HEK293 (cell line): Measurements from ENCODE around the gene NAGLU.

Experiments
- CTCF ChIA-PET: fragments of 350-600 bp; formaldehyde crosslinking; extraction: SDS; loops from one replicate; lab custom pipeline; 2021; ENCODE audit warnings: antibody characterized with exemption; lab: Yijun Ruan, JAX
- POLR2A ChIA-PET: fragments of 300-600 bp; formaldehyde crosslinking; extraction: SDS; loops from one replicate; lab custom pipeline; 2020; ENCODE audit warnings: antibody characterized with exemption, inconsistent platforms; lab: Yijun Ruan, JAX
- H3K27ac ChIP-seq: fragments of 200-500 bp; sonication (Bioruptor generic); 2 replicates; pipeline ENCODE4 v1.5.1; 2014; ENCODE audit warnings: low read depth, low read length, control low read depth, inconsistent platforms; ENCODE audit errors: extremely low read depth
- H3K36me3 ChIP-seq, 2 experiments: fragments of 200-500 bp in 1 of 2; sonication (Bioruptor generic) in 1 of 2; 1 replicate in 1 of 2; 2 replicates in 1 of 2; pipeline ENCODE4 v1.5.1; 2014 to 2017; ENCODE audit warnings: inconsistent platforms in 2 of 2, low read length in 2 of 2; ENCODE audit not compliant: control insufficient read depth in 2 of 2, insufficient read depth in 1 of 2
- H3K4me1 ChIP-seq: fragments of 200-500 bp; sonication (Bioruptor generic); 2 replicates; pipeline ENCODE4 v1.5.1; 2014; ENCODE audit warnings: mild to moderate bottlenecking, low read length, inconsistent platforms; ENCODE audit not compliant: control insufficient read depth, insufficient read depth
- H3K4me3 ChIP-seq: 2 replicates; pipeline ENCODE4 v1.5.1; 2011; ENCODE audit warnings: low read depth, mild to moderate bottlenecking, control low read depth, low read length, moderate library complexity
- H3K9me3 ChIP-seq: fragments of 200-500 bp; sonication (Bioruptor generic); 2 replicates; pipeline ENCODE4 v1.5.1; 2014; ENCODE audit warnings: low read depth, low read length, inconsistent platforms; ENCODE audit not compliant: control insufficient read depth, insufficient read depth
- EGR2 ChIP-seq: fragments of 450-650 bp; formaldehyde crosslinking; IDR thresholded peaks from 2 replicates; pipeline ENCODE4 v1.5.1; 2016; ENCODE audit warnings: low read depth, missing biosample characterization, missing genetic modification characterization
- GLIS2 ChIP-seq: fragments of 450-650 bp; formaldehyde crosslinking; IDR thresholded peaks from 2 replicates; pipeline ENCODE4 v1.5.1; 2016; ENCODE audit warnings: missing biosample characterization, missing genetic modification characterization
- OSR2 ChIP-seq: fragments of 450-650 bp; formaldehyde crosslinking; IDR thresholded peaks from 2 replicates; pipeline ENCODE4 v1.5.1; 2016; ENCODE audit warnings: missing biosample characterization, missing genetic modification characterization
- SP2 ChIP-seq: fragments of 450-650 bp; formaldehyde crosslinking; IDR thresholded peaks from 2 replicates; pipeline ENCODE4 v1.5.1; 2016; ENCODE audit warnings: missing biosample characterization, missing genetic modification characterization
- ZBTB7A ChIP-seq: fragments of 450-650 bp; formaldehyde crosslinking; IDR thresholded peaks from 2 replicates; pipeline ENCODE4 v1.5.1; 2016; ENCODE audit warnings: low read depth, missing biosample characterization, missing genetic modification characterization
- ZFHX2 ChIP-seq: fragments of 450-650 bp; formaldehyde crosslinking; conservative IDR thresholded peaks from 2 replicates; pipeline ENCODE4 v1.5.1; 2016; ENCODE audit warnings: missing biosample characterization, missing genetic modification characterization
- ZIC2 ChIP-seq: fragments of 450-650 bp; formaldehyde crosslinking; IDR thresholded peaks from 2 replicates; pipeline ENCODE4 v1.5.1; 2016; ENCODE audit warnings: missing biosample characterization, missing genetic modification characterization
- ZNF2 ChIP-seq: fragments of 450-650 bp; formaldehyde crosslinking; IDR thresholded peaks from 2 replicates; pipeline ENCODE4 v1.5.1; 2016; ENCODE audit warnings: missing biosample characterization, missing genetic modification characterization
- ZNF324 ChIP-seq: fragments of 450-650 bp; formaldehyde crosslinking; IDR thresholded peaks from 2 replicates; pipeline ENCODE4 v1.5.1; 2016; ENCODE audit warnings: missing biosample characterization, missing genetic modification characterization
- ZNF335 ChIP-seq: fragments of 450-650 bp; formaldehyde crosslinking; conservative IDR thresholded peaks from 2 replicates; pipeline ENCODE4 v1.5.1; 2016; ENCODE audit warnings: missing biosample characterization, missing genetic modification characterization
- ZNF514 ChIP-seq: fragments of 450-650 bp; formaldehyde crosslinking; IDR thresholded peaks from 2 replicates; pipeline ENCODE4 v1.5.1; 2016; ENCODE audit warnings: missing biosample characterization, missing genetic modification characterization
- TF ChIP-seq, protein P1 (sequence below): fragments of 450-650 bp; formaldehyde crosslinking; conservative IDR thresholded peaks from 2 replicates; pipeline ENCODE4 v1.5.1; 2016; ENCODE audit warnings: low read depth, missing biosample characterization, missing genetic modification characterization
- TF ChIP-seq, protein P2 (sequence below): fragments of 450-650 bp; formaldehyde crosslinking; IDR thresholded peaks from 2 replicates; pipeline ENCODE4 v1.5.1; 2016; ENCODE audit warnings: missing biosample characterization, missing genetic modification characterization
- TF ChIP-seq, protein P3 (sequence below): fragments of 450-650 bp; formaldehyde crosslinking; IDR thresholded peaks from 2 replicates; pipeline ENCODE4 v1.5.1; 2016; ENCODE audit warnings: missing biosample characterization, missing genetic modification characterization
- TF ChIP-seq, protein P4 (sequence below): fragments of 450-650 bp; formaldehyde crosslinking; IDR thresholded peaks from 2 replicates; pipeline ENCODE4 v1.5.1; 2016; ENCODE audit warnings: missing biosample characterization, missing genetic modification characterization
- TF ChIP-seq, protein P5 (sequence below): fragments of 450-650 bp; formaldehyde crosslinking; IDR thresholded peaks from 2 replicates; pipeline ENCODE4 v1.5.1; 2016; ENCODE audit warnings: missing biosample characterization, missing genetic modification characterization, borderline replicate concordance
- TF ChIP-seq, protein P6 (sequence below): fragments of 450-650 bp; formaldehyde crosslinking; optimal IDR thresholded peaks from 2 replicates; pipeline ENCODE3; 2016; ENCODE audit warnings: missing biosample characterization, mild to moderate bottlenecking, missing genetic modification characterization

The NAGLU gene

DNA sequence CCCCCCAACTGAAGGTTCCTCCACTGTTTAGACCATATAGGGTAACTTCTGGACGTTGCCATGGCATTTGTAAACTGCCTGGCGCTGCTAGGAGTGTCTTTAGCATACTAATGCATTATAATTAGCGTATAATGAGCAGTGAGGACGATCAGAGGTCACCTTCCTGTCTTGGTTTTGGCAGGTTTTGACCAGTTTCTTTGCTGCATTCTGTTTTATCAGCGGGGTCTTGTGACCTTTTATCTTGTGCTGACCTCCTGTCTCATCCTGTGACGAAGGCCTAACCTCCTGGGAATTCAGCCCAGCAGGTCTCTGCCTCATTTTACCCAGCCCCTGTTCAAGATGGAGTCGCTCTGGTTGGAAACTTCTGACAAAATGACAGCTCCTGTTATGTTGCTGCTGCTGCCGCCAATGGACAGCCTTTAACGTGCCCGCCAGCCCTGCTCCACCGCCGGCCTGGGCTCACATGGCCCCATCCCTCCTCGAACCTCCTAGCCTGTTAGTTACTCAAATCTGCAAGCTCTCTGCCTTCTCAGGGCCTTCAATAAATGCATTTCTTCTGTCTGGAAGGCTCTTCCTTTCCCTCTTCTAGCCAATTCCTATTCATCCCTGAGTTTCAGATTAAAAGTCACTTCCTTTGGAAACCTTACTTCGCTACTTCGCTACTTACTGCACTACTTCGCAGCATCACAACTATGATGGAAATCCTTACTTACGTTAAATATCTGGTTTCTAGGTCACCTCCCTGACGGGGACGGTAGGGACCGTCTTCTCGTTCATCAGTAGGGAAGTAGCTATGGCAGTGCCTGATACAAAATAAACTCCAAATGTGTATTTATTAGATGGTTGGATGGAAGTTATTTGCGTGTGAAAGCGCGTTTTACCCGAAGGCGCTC lies 640 bp upstream of the NAGLU start (continued):
- TF ChIP-seq, protein P1, sequence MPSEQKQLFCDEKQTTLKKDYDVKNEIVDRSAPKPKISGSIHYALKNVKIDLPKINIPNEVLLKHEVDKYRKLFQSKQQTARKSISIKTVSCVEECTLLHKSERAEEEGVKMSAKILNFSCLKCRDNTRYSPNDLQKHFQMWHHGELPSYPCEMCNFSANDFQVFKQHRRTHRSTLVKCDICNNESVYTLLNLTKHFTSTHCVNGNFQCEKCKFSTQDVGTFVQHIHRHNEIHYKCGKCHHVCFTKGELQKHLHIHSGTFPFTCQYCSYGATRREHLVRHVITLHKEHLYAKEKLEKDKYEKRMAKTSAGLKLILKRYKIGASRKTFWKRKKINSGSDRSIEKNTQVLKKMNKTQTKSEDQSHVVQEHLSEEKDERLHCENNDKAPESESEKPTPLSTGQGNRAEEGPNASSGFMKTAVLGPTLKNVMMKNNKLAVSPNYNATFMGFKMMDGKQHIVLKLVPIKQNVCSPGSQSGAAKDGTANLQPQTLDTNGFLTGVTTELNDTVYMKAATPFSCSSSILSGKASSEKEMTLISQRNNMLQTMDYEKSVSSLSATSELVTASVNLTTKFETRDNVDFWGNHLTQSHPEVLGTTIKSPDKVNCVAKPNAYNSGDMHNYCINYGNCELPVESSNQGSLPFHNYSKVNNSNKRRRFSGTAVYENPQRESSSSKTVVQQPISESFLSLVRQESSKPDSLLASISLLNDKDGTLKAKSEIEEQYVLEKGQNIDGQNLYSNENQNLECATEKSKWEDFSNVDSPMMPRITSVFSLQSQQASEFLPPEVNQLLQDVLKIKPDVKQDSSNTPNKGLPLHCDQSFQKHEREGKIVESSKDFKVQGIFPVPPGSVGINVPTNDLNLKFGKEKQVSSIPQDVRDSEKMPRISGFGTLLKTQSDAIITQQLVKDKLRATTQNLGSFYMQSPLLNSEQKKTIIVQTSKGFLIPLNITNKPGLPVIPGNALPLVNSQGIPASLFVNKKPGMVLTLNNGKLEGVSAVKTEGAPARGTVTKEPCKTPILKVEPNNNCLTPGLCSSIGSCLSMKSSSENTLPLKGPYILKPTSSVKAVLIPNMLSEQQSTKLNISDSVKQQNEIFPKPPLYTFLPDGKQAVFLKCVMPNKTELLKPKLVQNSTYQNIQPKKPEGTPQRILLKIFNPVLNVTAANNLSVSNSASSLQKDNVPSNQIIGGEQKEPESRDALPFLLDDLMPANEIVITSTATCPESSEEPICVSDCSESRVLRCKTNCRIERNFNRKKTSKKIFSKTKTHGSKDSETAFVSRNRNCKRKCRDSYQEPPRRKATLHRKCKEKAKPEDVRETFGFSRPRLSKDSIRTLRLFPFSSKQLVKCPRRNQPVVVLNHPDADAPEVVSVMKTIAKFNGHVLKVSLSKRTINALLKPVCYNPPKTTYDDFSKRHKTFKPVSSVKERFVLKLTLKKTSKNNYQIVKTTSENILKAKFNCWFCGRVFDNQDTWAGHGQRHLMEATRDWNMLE (tag by site-specific recombination), result 0 out of 2 replicates have a peak, but pooled peaks have one; percentile 29
- TF ChIP-seq OSR2 (tag by site-specific recombination), result no peak
- TF ChIP-seq, protein P2, sequence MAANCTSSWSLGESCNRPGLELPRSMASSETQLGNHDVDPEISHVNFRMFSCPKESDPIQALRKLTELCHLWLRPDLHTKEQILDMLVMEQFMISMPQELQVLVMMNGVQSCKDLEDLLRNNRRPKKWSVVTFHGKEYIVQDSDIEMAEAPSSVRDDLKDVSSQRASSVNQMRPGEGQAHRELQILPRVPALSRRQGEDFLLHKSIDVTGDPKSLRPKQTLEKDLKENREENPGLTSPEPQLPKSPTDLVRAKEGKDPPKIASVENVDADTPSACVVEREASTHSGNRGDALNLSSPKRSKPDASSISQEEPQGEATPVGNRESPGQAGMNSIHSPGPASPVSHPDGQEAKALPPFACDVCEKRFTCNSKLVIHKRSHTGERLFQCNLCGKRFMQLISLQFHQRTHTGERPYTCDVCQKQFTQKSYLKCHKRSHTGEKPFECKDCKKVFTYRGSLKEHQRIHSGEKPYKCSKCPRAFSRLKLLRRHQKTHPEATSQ, result no peak
- peak; percentile 99 for TF ChIP-seq ZNF335 (tag by site-specific recombination)
- no peak for TF ChIP-seq SP2
- TF ChIP-seq ZFHX2 (tag by site-specific recombination), result no peak
- peak; percentile 81; the same call in 1 of the 2 replicates for TF ChIP-seq ZNF2 (tag by site-specific recombination)
- TF ChIP-seq GLIS2 (tag by site-specific recombination), result no peak
- TF ChIP-seq, protein P3, sequence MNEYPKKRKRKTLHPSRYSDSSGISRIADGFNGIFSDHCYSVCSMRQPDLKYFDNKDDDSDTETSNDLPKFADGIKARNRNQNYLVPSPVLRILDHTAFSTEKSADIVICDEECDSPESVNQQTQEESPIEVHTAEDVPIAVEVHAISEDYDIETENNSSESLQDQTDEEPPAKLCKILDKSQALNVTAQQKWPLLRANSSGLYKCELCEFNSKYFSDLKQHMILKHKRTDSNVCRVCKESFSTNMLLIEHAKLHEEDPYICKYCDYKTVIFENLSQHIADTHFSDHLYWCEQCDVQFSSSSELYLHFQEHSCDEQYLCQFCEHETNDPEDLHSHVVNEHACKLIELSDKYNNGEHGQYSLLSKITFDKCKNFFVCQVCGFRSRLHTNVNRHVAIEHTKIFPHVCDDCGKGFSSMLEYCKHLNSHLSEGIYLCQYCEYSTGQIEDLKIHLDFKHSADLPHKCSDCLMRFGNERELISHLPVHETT (tag by site-specific recombination), result peak; percentile 77; the same call in 1 of the 2 replicates
- peak; percentile 78 for TF ChIP-seq ZBTB7A (tag by site-specific recombination)

DNA sequence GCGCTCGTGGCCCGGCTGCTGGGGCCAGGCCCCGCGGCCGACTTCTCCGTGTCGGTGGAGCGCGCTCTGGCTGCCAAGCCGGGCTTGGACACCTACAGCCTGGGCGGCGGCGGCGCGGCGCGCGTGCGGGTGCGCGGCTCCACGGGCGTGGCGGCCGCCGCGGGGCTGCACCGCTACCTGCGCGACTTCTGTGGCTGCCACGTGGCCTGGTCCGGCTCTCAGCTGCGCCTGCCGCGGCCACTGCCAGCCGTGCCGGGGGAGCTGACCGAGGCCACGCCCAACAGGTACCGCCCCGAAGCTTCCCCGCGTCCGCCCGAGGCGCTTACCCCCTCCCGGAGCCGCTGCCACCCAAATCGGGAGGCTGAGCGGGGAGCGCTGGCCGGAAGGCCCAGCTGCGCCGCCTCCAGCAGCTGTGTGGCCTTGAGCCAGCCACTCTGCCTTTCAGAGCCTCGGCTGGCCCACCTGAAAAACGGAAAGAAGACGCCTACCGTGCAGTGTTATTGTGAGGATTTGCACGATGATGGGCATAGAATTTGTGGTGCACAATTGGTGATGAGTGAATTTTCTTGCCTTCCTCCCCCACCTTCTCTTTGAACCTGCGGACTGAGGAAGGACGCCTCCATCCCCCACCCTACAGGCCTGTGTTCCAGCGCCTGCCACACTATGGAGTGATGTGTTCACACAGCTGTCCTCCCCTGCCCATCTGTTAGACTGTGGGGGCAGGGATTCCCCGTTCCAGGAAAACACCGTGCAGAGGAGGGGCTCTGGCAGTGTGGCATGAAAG lies 523 bp downstream of the NAGLU start:
- peaks cover 10% of the 10 kb centered on the region for H3K4me1 ChIP-seq
- H3K9me3 ChIP-seq, result no peaks in the 10 kb centered on the region
- ChIA-PET CTCF (interaction anchor here (0.7 to 4.1 kb wide), 7 partner anchors 9 to 417 kb away, joined by 3 to 19 read pairs (median 5); partner anchors contain the start of gene PSMC3IP), POLR2A (interaction anchor here (0.9 to 2.7 kb wide), 15 partner anchors 8 to 519 kb away, joined by 3 to 23 read pairs (median 5); partner anchors contain the start of genes CAVIN1, DNAJC7, PLEKHH3 and PSMC3IP)
- peaks cover 12 to 30% of the 10 kb centered on the region in 2 experiments; a peak in 2 of 3 replicates for H3K36me3 ChIP-seq
- H3K27ac ChIP-seq, result peak overlapping the region; percentile 98
- H3K4me3 ChIP-seq, result peak overlapping the region; percentile 44
- TF ChIP-seq, protein P4, sequence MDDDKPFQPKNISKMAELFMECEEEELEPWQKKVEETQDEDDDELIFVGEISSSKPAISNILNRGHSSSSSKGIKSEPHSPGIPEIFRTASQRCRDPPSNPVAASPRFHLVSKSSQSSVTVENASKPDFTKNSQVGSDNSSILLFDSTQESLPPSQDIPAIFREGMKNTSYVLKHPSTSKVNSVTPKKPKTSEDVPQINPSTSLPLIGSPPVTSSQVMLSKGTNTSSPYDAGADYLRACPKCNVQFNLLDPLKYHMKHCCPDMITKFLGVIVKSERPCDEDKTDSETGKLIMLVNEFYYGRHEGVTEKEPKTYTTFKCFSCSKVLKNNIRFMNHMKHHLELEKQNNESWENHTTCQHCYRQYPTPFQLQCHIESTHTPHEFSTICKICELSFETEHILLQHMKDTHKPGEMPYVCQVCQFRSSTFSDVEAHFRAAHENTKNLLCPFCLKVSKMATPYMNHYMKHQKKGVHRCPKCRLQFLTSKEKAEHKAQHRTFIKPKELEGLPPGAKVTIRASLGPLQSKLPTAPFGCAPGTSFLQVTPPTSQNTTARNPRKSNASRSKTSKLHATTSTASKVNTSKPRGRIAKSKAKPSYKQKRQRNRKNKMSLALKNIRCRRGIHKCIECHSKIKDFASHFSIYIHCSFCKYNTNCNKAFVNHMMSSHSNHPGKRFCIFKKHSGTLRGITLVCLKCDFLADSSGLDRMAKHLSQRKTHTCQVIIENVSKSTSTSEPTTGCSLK (tag by site-specific recombination), result no peak
- TF ChIP-seq ZIC2 (peak; percentile 67), EGR2 (tag by site-specific recombination) (peak; percentile 60; the same call in 1 of the 2 replicates), ZNF324 (tag by site-specific recombination) (peak; percentile 76; the same call in 1 of the 2 replicates), ZNF514 (tag by site-specific recombination) (no peak)
- TF ChIP-seq, protein P5, sequence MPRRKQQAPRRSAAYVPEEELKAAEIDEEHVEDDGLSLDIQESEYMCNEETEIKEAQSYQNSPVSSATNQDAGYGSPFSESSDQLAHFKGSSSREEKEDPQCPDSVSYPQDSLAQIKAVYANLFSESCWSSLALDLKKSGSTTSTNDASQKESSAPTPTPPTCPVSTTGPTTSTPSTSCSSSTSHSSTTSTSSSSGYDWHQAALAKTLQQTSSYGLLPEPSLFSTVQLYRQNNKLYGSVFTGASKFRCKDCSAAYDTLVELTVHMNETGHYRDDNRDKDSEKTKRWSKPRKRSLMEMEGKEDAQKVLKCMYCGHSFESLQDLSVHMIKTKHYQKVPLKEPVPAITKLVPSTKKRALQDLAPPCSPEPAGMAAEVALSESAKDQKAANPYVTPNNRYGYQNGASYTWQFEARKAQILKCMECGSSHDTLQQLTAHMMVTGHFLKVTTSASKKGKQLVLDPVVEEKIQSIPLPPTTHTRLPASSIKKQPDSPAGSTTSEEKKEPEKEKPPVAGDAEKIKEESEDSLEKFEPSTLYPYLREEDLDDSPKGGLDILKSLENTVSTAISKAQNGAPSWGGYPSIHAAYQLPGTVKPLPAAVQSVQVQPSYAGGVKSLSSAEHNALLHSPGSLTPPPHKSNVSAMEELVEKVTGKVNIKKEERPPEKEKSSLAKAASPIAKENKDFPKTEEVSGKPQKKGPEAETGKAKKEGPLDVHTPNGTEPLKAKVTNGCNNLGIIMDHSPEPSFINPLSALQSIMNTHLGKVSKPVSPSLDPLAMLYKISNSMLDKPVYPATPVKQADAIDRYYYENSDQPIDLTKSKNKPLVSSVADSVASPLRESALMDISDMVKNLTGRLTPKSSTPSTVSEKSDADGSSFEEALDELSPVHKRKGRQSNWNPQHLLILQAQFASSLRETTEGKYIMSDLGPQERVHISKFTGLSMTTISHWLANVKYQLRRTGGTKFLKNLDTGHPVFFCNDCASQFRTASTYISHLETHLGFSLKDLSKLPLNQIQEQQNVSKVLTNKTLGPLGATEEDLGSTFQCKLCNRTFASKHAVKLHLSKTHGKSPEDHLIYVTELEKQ (tag by site-specific recombination), result no peak
- TF ChIP-seq, protein P6, sequence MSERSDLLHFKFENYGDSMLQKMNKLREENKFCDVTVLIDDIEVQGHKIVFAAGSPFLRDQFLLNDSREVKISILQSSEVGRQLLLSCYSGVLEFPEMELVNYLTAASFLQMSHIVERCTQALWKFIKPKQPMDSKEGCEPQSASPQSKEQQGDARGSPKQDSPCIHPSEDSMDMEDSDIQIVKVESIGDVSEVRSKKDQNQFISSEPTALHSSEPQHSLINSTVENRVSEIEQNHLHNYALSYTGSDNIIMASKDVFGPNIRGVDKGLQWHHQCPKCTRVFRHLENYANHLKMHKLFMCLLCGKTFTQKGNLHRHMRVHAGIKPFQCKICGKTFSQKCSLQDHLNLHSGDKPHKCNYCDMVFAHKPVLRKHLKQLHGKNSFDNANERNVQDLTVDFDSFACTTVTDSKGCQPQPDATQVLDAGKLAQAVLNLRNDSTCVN (tag by site-specific recombination), result peak; percentile 70
